Stomach (tissue), 9 donors: ENCODE data around the gene GPR180. TPM values are rescaled to one million over a fixed set of nuclear protein-coding genes. Genes with fewer than 3 reads are reported as not detected.
"Not testable (repeated sequence)": the region's sequence is repeated elsewhere in the genome, so short reads cannot be mapped to it uniquely, and the experiment has no call there.

Experiments used
- DNase-seq, 2 donors: peaks; one replicate each; pipeline versions ENCODE4 v3.0.0 to v3.0.0-alpha.2; 2013 to 2019
- H3K27ac ChIP-seq, 5 donors: fragments of 200-600 bp in 4 of 5; sonication (generic) in 4 of 5; one replicate each; pipeline ENCODE4 v1.5.1; 2013 to 2019; ENCODE audit warnings: mild to moderate bottlenecking in 1 of 5, moderate library complexity in 1 of 5
- H3K27me3 ChIP-seq, 3 donors: fragments of 200-600 bp; sonication (generic); one replicate each; pipeline ENCODE4 v1.5.1; 2017 to 2019; ENCODE audit warnings: mixed run types in 1 of 3
- H3K36me3 ChIP-seq, 4 donors: fragments of 200-600 bp; sonication (generic); 1 replicate in 3 of 4; 2 replicates in 1 of 4; pipeline ENCODE4 v1.5.1; 2016 to 2019
- H3K4me1 ChIP-seq, 4 donors: fragments of 200-600 bp; sonication (generic); one replicate each; pipeline ENCODE4 v1.5.1; 2016 to 2019
- H3K4me3 ChIP-seq, 4 donors: fragments of 200-600 bp; sonication (generic) in 3 of 4; one replicate each; pipeline ENCODE4 v1.5.1; 2016 to 2019; ENCODE audit warnings: mild to moderate bottlenecking in 1 of 4
- H3K9me3 ChIP-seq, 4 donors: fragments of 200-600 bp; sonication (generic); one replicate each; pipeline ENCODE4 v1.5.1; 2016 to 2019
- EP300 ChIP-seq: sonication (generic); formaldehyde crosslinking; IDR thresholded peaks from one replicate; pipeline ENCODE4 v1.6.1; 2017; ENCODE audit warnings: antibody characterized with exemption
- POLR2A ChIP-seq, 4 donors: fragments of 450-650 bp; IDR thresholded peaks; one replicate each; pipeline ENCODE4 v1.6.1; 2016; ENCODE audit warnings: antibody characterized with exemption in 4 of 4, control low read depth in 2 of 4, mild to moderate bottlenecking in 1 of 4, moderate library complexity in 1 of 4
- POLR2AphosphoS5 ChIP-seq, 3 donors: sonication (generic); formaldehyde crosslinking; IDR thresholded peaks; one replicate each; pipeline ENCODE4 v1.6.1; 2016; ENCODE audit warnings: antibody characterized with exemption in 3 of 3
- WGBS, 5 donors: extraction: QIAGEN DNeasy Blood & Tissue Kit in 3 of 5; methylation state at CpG; one replicate each; pipeline versions ENCODE4 v1.1.5 to v1.1.7; 2013 to 2018; 5-methylcytosine and 5-hydroxymethylcytosine counted together
- intact Hi-C: fragments of 100-400 bp; cut with DNase I; formaldehyde crosslinking; loops from one replicate; pipeline ENCODE4 v1.15.1; 2023; ENCODE audit warnings: low total_unique reads
- polyA plus RNA-seq, 3 donors: library from polyadenylated mRNA; stranded (reverse); fragments of 200-250 nt; gene quantifications; one replicate each; pipeline ENCODE4 v1.2.3, GENCODE V29; 2013
- total RNA-seq, 5 donors: library from RNA; depleted of rRNA; stranded (reverse); fragments of >200 nt; gene quantifications; one replicate each; pipeline versions ENCODE4 v1.1.0 to v1.2.3, GENCODE V29; 2014 to 2016
- TF ChIP-seq, protein P1 (sequence below), 7 experiments: fragments of 450-650 bp in 4 of 7; fragments of 200-600 bp in 3 of 7; sonication (generic) in 3 of 7; IDR thresholded peaks; one replicate each; pipeline ENCODE4 v1.5.1; 2016 to 2019; ENCODE audit warnings: antibody characterized with exemption in 7 of 7, control low read depth in 2 of 7, mild to moderate bottlenecking in 1 of 7
- donor health status: healthy with polysubstance abuse.
- donor health status: Bipolar disorder and iron deficiency.
- donor health status: healthy.

The GPR180 gene
- total and polyA plus RNA-seq, 8 donors = under 0.01 to 12.9 (median 1.7) TPM

DNA sequence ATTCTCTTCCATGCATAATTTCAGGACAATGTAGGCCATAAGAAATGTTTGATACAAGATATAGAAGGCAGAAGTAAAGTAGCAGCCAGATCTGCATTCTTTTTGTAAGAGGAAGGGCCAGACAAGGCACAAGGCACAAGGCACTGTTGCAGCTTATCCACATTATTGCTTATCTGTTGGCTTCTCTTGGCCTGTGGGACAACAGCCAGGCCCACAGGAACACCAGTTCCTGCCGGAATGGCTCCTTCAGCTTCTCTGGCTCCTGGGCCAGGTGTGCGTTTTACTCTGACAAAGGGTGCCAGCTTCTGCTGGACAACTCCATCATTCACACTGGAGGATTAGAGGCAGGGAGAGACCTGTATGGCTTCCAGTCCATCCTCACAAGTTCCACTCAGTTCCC lies 29.2 kb downstream of the GPR180 start:
- H3K27ac ChIP-seq = no peak overlapping the region
- intact Hi-C loops = no loop called here
- WGBS, 5 donors = 19 to 67% (median 49%) methylated on average over 2 of the region's 2 CpGs
- H3K4me3 ChIP-seq = no peak overlapping the region
- H3K27me3 ChIP-seq = no peaks in the 10 kb centered on the region
- TF ChIP-seq, protein P1, sequence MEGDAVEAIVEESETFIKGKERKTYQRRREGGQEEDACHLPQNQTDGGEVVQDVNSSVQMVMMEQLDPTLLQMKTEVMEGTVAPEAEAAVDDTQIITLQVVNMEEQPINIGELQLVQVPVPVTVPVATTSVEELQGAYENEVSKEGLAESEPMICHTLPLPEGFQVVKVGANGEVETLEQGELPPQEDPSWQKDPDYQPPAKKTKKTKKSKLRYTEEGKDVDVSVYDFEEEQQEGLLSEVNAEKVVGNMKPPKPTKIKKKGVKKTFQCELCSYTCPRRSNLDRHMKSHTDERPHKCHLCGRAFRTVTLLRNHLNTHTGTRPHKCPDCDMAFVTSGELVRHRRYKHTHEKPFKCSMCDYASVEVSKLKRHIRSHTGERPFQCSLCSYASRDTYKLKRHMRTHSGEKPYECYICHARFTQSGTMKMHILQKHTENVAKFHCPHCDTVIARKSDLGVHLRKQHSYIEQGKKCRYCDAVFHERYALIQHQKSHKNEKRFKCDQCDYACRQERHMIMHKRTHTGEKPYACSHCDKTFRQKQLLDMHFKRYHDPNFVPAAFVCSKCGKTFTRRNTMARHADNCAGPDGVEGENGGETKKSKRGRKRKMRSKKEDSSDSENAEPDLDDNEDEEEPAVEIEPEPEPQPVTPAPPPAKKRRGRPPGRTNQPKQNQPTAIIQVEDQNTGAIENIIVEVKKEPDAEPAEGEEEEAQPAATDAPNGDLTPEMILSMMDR (IDR thresholded peaks at IDR 0.05) = no peak
- no peak for TF ChIP-seq POLR2A (IDR thresholded peaks at IDR 0.05)
- TF ChIP-seq EP300 = no peak
- no peak for TF ChIP-seq POLR2AphosphoS5 (IDR thresholded peaks at IDR 0.05)
- no peaks in the 10 kb centered on the region for H3K9me3 ChIP-seq
- peak in 1 of 2 donors; percentile 75 for DNase-seq
- peaks cover 0 to 26% (median 24%) of the 10 kb centered on the region in 4 donors for H3K36me3 ChIP-seq
- no peaks in the 10 kb centered on the region for H3K4me1 ChIP-seq

DNA sequence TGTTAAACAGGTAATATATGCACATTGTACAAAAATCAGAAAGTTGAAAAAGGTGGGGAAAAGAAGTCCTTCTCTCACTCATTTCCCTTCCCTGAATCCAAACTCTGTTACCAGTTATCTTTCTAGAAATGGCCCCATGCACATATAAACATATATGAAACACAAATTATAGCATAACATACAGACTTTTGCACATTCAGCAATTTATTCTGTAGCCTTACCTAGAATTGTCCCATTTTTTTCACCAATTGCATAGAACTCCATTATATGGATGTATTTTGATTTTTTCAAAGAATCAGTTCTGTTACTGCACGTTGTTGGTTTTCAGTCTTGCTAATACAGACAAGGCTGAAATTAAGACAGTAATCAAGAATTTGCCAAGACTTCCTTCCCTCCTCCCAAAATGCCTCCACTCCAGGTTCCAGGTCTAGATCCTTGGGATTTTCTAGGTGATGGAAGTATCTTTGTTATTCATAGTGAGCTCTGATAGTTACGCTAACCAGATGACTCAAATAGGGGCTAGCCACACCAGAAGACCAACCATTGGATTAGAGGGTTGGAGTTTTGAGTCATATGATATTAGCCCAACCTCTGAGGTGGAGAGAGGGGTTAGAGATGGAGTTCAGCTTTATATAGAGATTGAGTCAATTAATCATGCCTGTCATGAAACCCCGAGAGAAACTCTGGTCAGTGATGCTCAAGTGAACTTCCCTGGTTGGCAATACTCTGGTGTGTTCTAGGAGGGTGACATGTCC lies 30.7 kb downstream of the GPR180 start:
- no peak for DNase-seq
- 95 to 99% (median 97%) methylated on average over 3 of the region's 3 CpGs for WGBS, 5 donors
- Histone ChIP-seq H3K27ac (no peak overlapping the region), H3K36me3 (peaks cover 0 to 14% (median 12%) of the 10 kb centered on the region in 4 donors), H3K27me3 (no peaks in the 10 kb centered on the region), H3K9me3 (peaks cover 0 to under 1% (median 0%) of the 10 kb centered on the region in 4 donors), H3K4me3 (no peak overlapping the region), H3K4me1 (no peaks in the 10 kb centered on the region)
- TF ChIP-seq POLR2A (IDR thresholded peaks at IDR 0.05) (no peak), EP300 (no peak), POLR2AphosphoS5 (IDR thresholded peaks at IDR 0.05) (no peak)
- TF ChIP-seq, protein P1 (IDR thresholded peaks at IDR 0.05) = no peak
- intact Hi-C loops = no loop called here

DNA sequence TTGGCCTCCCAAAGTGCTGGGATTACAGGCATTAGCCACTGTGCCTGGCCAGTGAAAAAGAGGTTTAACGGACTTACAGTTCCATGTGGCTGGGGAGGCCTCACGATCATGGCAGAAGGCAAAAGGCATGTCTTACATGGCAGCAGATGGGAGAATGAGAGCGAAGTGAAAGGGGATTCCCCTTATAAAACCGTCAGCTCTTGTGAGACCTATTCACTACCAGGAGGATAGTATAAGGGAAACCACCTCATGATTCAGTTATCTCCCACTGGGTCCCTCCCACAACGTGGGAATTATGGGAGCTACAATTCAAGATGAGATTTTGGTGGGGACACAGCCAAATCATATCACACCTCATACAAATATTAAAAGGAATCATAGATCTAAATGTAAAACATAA lies 34.4 kb downstream of the GPR180 start:
- H3K27ac ChIP-seq, H3K9me3 ChIP-seq, H3K4me3 ChIP-seq, intact Hi-C loops, DNase-seq, H3K4me1 ChIP-seq, H3K27me3 ChIP-seq, H3K36me3 ChIP-seq: not testable (repeated sequence)
- 75 to 83% (median 81%) methylated on average over 5 of the region's 5 CpGs for WGBS, 5 donors

DNA sequence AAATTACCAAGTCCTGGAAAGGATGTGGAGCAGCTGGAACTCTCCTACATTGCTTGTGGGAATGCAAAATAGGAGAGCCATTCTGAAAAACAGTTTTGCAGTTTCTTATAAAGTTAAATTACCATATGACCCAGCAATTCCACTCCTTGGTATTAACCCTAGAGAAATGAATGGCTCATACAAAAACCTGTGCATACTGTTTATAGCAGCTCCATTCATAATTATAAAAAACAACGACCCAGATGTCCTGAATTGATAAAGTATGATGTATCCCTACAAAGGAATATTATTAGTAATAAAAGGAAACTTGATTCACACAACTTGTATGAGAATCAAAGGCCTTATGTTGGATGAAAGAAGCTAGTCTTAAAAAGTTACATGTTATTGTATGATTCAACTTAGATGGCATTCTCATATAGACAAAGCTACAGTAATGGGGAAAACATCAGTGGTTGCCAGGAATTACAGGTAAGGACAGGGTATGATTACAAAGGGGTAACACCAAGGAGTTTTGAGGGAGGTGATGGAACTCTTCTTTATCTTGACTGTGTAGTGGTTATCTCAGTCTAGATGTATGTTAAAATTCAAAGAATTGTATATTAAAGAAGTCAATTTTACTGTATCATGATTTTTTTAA lies 35.4 kb downstream of the GPR180 start:
- TF ChIP-seq, protein P1 (IDR thresholded peaks at IDR 0.05) = no peak
- TF ChIP-seq POLR2AphosphoS5 (IDR thresholded peaks at IDR 0.05) = no peak
- TF ChIP-seq EP300 = no peak
- no peak for TF ChIP-seq POLR2A (IDR thresholded peaks at IDR 0.05)
- Histone ChIP-seq H3K4me3 (no peak overlapping the region), H3K4me1 (peaks cover 0 to 18% (median 6%) of the 10 kb centered on the region in 4 donors), H3K36me3 (no peaks in the 10 kb centered on the region), H3K27ac (no peak overlapping the region), H3K9me3 (peaks cover 0 to 7% (median 2%) of the 10 kb centered on the region in 4 donors), H3K27me3 (no peaks in the 10 kb centered on the region)
- no peak for DNase-seq
- 74 to 85% (median 81%) methylated on average over 1 of the region's 1 CpG for WGBS, 5 donors
- intact Hi-C loops = no loop called here

DNA sequence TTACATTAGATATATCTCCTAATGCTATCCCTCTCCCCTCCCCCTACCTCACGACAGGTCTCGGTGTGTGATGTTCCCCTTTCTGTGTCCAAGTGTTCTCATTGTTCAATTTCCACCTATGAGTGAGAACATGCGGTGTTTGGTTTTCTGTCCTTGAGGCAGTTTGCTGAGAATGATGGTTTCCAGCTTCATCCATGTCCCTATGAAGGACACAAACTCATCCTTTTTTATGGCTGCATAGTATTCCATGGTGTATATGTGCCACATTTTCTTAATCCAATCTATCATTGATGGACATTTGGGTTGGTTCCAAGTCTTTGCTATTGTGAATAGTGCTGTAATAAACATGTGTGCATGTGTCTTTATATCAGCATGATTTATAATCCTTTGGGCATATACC lies 36.0 kb downstream of the GPR180 start:
- H3K27me3 ChIP-seq, intact Hi-C loops, H3K27ac ChIP-seq, DNase-seq, H3K9me3 ChIP-seq, H3K4me3 ChIP-seq, H3K36me3 ChIP-seq: not testable (repeated sequence)
- WGBS, 5 donors = 96 to 99% (median 98%) methylated on average over 3 of the region's 3 CpGs
- peaks cover 0 to 18% (median 10%) of the 10 kb centered on the region in 4 donors for H3K4me1 ChIP-seq
